Pancreas (tissue), 10 donors: Measurements from ENCODE around the gene ARSB. TPM values are rescaled to one million over a fixed set of nuclear protein-coding genes. Genes with fewer than 3 reads are reported as not detected.
"Not testable (repeated sequence)": the region's sequence is repeated elsewhere in the genome, so short reads cannot be mapped to it uniquely, and the experiment has no call there.

ENCODE experiments used
- ATAC-seq, 4 donors: fragments of 200-7000 bp; cut with Tn5 transposase; one replicate each; pipeline versions ENCODE4 v1.8.0 to v1.9.1; 2020; ENCODE audit warnings: mild to moderate bottlenecking in 4 of 4, moderate library complexity in 4 of 4
- DNase-seq, 6 donors: peaks; one replicate each; pipeline ENCODE4 v3.0.0-alpha.2; 2020
- FAIRE-seq: peaks from 2 replicates; lab custom pipeline; 2012; peaks lifted over from hg19 to GRCh38; lab: Jason Lieb, UNC
- H3K27ac ChIP-seq, 4 donors: fragments of 200-600 bp; sonication (generic); 1 replicate in 3 of 4; 2 replicates in 1 of 4; pipeline versions ENCODE4 v1.5.0 to v1.8.0; 2020
- H3K27me3 ChIP-seq, 4 donors: fragments of 200-600 bp; one replicate each; pipeline ENCODE4 v1.8.0; 2021
- H3K36me3 ChIP-seq, 3 donors: fragments of 200-600 bp; sonication (generic) in 1 of 3; one replicate each; pipeline versions ENCODE4 v1.5.0 to v1.8.0; 2020 to 2021
- H3K4me1 ChIP-seq, 3 donors: fragments of 200-600 bp; one replicate each; pipeline ENCODE4 v1.8.0; 2021
- H3K4me3 ChIP-seq, 4 donors: fragments of 200-600 bp; sonication (generic) in 2 of 4; one replicate each; pipeline versions ENCODE4 v1.5.0 to v1.8.0; 2020 to 2021
- H3K9me3 ChIP-seq, 4 donors: fragments of 200-600 bp; one replicate each; pipeline ENCODE4 v1.8.0; 2021
- CTCF ChIP-seq, 4 donors: fragments of 200-600 bp; sonication (generic) in 3 of 4; IDR thresholded peaks; one replicate each; pipeline versions ENCODE4 v1.5.0 to v1.8.0; 2021; ENCODE audit warnings: antibody characterized with exemption in 4 of 4
- WGBS, 2 donors: extraction: QIAGEN DNeasy Blood & Tissue Kit; methylation state at CpG; one replicate each; pipeline ENCODE4 v1.1.7; 2013; 5-methylcytosine and 5-hydroxymethylcytosine counted together
- intact Hi-C, 3 donors: fragments of 100-400 bp; cut with DNase I; formaldehyde crosslinking; loops; one replicate each; pipeline versions ENCODE4 v1.11.1 to v1.14.2; 2022
- polyA plus RNA-seq, 2 donors: library from polyadenylated mRNA; stranded (reverse); fragments of 200-250 nt; gene quantifications; one replicate each; pipeline ENCODE4 v1.2.3, GENCODE V29; 2013
- total RNA-seq, 6 donors: library from RNA; stranded (reverse); fragmentation: NEBNext Ultra II Directional in 4 of 6; extraction: Animal tissue kit (Norgen Biotek cat#: 25700) in 4 of 6; gene quantifications; one replicate each; pipeline versions ENCODE4 v1.2.1 to v1.2.4, GENCODE V29; 2021 to 2023
- donor health status: healthy with polysubstance abuse.
- donor health status: DM: no; HTN: no; CAD: no; lungs with moderate emphysema.
- donor health status: DM: no; HTN: no; CAD: no.
- donor health status: control.
- donor health status: control.
- donor health status: Bipolar disorder and iron deficiency.
- donor health status: DM: yes; HTN: yes; CAD: no.
- donor health status: DM: no; HTN: no; CAD: no.
- donor health status: DM: no; HTN: no; CAD: no.
- donor health status: DM: yes; HTN: yes; CAD: no.

ARSB gene
- total and polyA plus RNA-seq, 8 donors = 1.6 to 11.5 (median 5.8) TPM

- 98% methylated on average over 2 of the region's 2 CpGs for WGBS, 2 donors
- ATAC-seq (no peak), DNase-seq (no peak), FAIRE-seq (no peak)
- Histone ChIP-seq H3K9me3 (no peaks in the 10 kb centered on the region), H3K4me1 (no peaks in the 10 kb centered on the region), H3K36me3 (no peaks in the 10 kb centered on the region), H3K27me3 (no peaks in the 10 kb centered on the region), H3K4me3 (no peak overlapping the region), H3K27ac (no peak overlapping the region)
- TF ChIP-seq CTCF (IDR thresholded peaks at IDR 0.05) = no peak
- intact Hi-C loops = no loop called here
These were observed 130.1 kb downstream of the ARSB start for GRCh38 chr5:78855026-78855425.

GRCh38 chr5:78851891-78852290, 133.2 kb downstream of the ARSB start:
- ATAC-seq, intact Hi-C loops, H3K27me3 ChIP-seq, FAIRE-seq, H3K36me3 ChIP-seq, H3K4me3 ChIP-seq, H3K27ac ChIP-seq, H3K9me3 ChIP-seq, DNase-seq, H3K4me1 ChIP-seq: not testable (repeated sequence)
- WGBS, 2 donors = 95 to 100% methylated on average over 3 of the region's 4 CpGs

- H3K4me3 ChIP-seq = no peak overlapping the region
- FAIRE-seq = no peak
- intact Hi-C loops = no loop called here
- H3K4me1 ChIP-seq = no peaks in the 10 kb centered on the region
- H3K27me3 ChIP-seq = no peaks in the 10 kb centered on the region
- no peak for TF ChIP-seq CTCF (IDR thresholded peaks at IDR 0.05)
- WGBS, 2 donors = 79 to 87% methylated on average over 3 of the region's 3 CpGs
- no peak overlapping the region for H3K27ac ChIP-seq
- no peaks in the 10 kb centered on the region for H3K9me3 ChIP-seq
- DNase-seq = no peak
- no peaks in the 10 kb centered on the region for H3K36me3 ChIP-seq
- ATAC-seq = no peak
These were observed 139.6 kb downstream of the ARSB start for GRCh38 chr5:78845470-78845869.

- H3K27me3 ChIP-seq = no peaks in the 10 kb centered on the region
- no peak overlapping the region for H3K4me3 ChIP-seq
- no peaks in the 10 kb centered on the region for H3K9me3 ChIP-seq
- no peaks in the 10 kb centered on the region for H3K36me3 ChIP-seq
- no peak for ATAC-seq
- no peak for TF ChIP-seq CTCF (IDR thresholded peaks at IDR 0.05)
- H3K4me1 ChIP-seq = no peaks in the 10 kb centered on the region
- intact Hi-C loops = no loop called here
- 89 to 96% methylated on average over 1 of the region's 1 CpG for WGBS, 2 donors
- DNase-seq = no peak
- no peak for FAIRE-seq
- no peak overlapping the region for H3K27ac ChIP-seq
These were observed 141.7 kb downstream of the ARSB start for GRCh38 chr5:78843436-78843835.

GRCh38 chr5:78841767-78842166, 143.3 kb downstream of the ARSB start:
- Histone ChIP-seq H3K4me3 (no peak overlapping the region), H3K27ac (no peak overlapping the region), H3K36me3 (no peaks in the 10 kb centered on the region), H3K9me3 (no peaks in the 10 kb centered on the region), H3K4me1 (no peaks in the 10 kb centered on the region), H3K27me3 (no peaks in the 10 kb centered on the region)
- DNase-seq (no peak), FAIRE-seq (no peak), ATAC-seq (no peak)
- intact Hi-C loops = no loop called here
- TF ChIP-seq CTCF (IDR thresholded peaks at IDR 0.05) = no peak
- WGBS, 2 donors = 83 to 85% methylated on average over 2 of the region's 2 CpGs
